Lung (tissue), 12 donors: ENCODE results near the gene ZMYND15. TPM values are rescaled to one million over a fixed set of nuclear protein-coding genes. Genes with fewer than 3 reads are reported as not detected.

Source experiments
- ATAC-seq: fragments of 200-7000 bp; cut with Tn5 transposase; one replicate; pipeline ENCODE4 v1.9.1; 2020; ENCODE audit warnings: moderate number of reproducible peaks; ENCODE audit not compliant: insufficient read depth, low FRiP score
- DNase-seq, 3 donors: peaks; one replicate each; pipeline ENCODE4 v3.0.0-alpha.2; 2013 to 2017
- H3K27ac ChIP-seq, 2 donors: one replicate each; pipeline ENCODE4 v1.5.1; 2013; ENCODE audit warnings: mild to moderate bottlenecking in 2 of 2, moderate library complexity in 2 of 2, control low read depth in 1 of 2, inconsistent platforms in 1 of 2, low read depth in 1 of 2, low read length in 1 of 2
- H3K27me3 ChIP-seq, 3 donors: one replicate each; pipeline ENCODE4 v1.5.1; 2013; ENCODE audit warnings: low read length in 2 of 3; ENCODE audit not compliant: control insufficient read depth in 3 of 3, insufficient read depth in 3 of 3
- H3K36me3 ChIP-seq, 4 donors: one replicate each; pipeline ENCODE4 v1.5.1; 2013; ENCODE audit warnings: low read length in 4 of 4, mild to moderate bottlenecking in 1 of 4, moderate library complexity in 1 of 4; ENCODE audit not compliant: control insufficient read depth in 4 of 4, insufficient read depth in 4 of 4
- H3K4me1 ChIP-seq, 5 donors: one replicate each; pipeline ENCODE4 v1.5.1; 2013; ENCODE audit warnings: low read length in 5 of 5, mild to moderate bottlenecking in 2 of 5, moderate library complexity in 1 of 5; ENCODE audit not compliant: control insufficient read depth in 5 of 5, insufficient read depth in 5 of 5
- H3K4me3 ChIP-seq: one replicate; pipeline ENCODE4 v1.5.1; 2013; ENCODE audit warnings: mild to moderate bottlenecking, control low read depth, moderate library complexity
- H3K9ac ChIP-seq, 2 donors: one replicate each; pipeline ENCODE4 v1.5.1; 2013; ENCODE audit warnings: low read length in 2 of 2, control low read depth in 1 of 2; ENCODE audit not compliant: insufficient read depth in 1 of 2
- H3K9me3 ChIP-seq, 4 donors: one replicate each; pipeline ENCODE4 v1.5.1; 2013; ENCODE audit warnings: low read length in 3 of 4, mild to moderate bottlenecking in 1 of 4, moderate library complexity in 1 of 4; ENCODE audit not compliant: control insufficient read depth in 4 of 4, insufficient read depth in 3 of 4
- CTCF ChIP-seq: IDR thresholded peaks from 2 replicates; pipeline ENCODE4 v1.5.1; 2012; ENCODE audit warnings: mild to moderate bottlenecking; ENCODE audit errors: control extremely low read depth, extremely low read depth
- WGBS, 2 donors: extraction: QIAGEN DNeasy Blood & Tissue Kit; methylation state at CpG; one replicate each; pipeline ENCODE4 v1.1.7; 2013; 5-methylcytosine and 5-hydroxymethylcytosine counted together
- polyA plus RNA-seq, 2 donors: library from polyadenylated mRNA; stranded (reverse); fragments of 200-250 nt; gene quantifications; one replicate each; pipeline ENCODE4 v1.2.1, GENCODE V29; 2013
- total RNA-seq, 2 donors: library from RNA; depleted of rRNA in 1 of 2; stranded (reverse); fragments of >200 nt in 1 of 2; gene quantifications; one replicate each; pipeline ENCODE4 v1.2.1, GENCODE V29; 2014 to 2021
- donor health status: control.
- donor health status: control.
- donor health status: Bipolar disorder and iron deficiency.
- donor health status: healthy.
- donor health status: DM: yes; HTN: yes; CAD: no.

Gene ZMYND15
- total and polyA plus RNA-seq, 4 donors, result 2.3 to 9.7 (median 7.8) TPM

GRCh38 chr17:4716081-4716480 lies 23.6 kb upstream of the ZMYND15 start:
- WGBS, 2 donors, result 94 to 96% methylated on average over 10 of the region's 10 CpGs
- Histone ChIP-seq H3K27me3 (no peaks in the 10 kb centered on the region), H3K4me1 (peaks cover 0 to 12% (median 4%) of the 10 kb centered on the region in 5 donors), H3K27ac (no peak overlapping the region), H3K4me3 (no peak overlapping the region), H3K9me3 (no peaks in the 10 kb centered on the region), H3K36me3 (peaks cover 0 to 47% (median 5%) of the 10 kb centered on the region in 4 donors), H3K9ac (no peak overlapping the region)
- no peak for TF ChIP-seq CTCF
- DNase-seq (no peak), ATAC-seq (no peak)

GRCh38 chr17:4717791-4718190 lies 21.8 kb upstream of the ZMYND15 start:
- no peak for TF ChIP-seq CTCF
- Histone ChIP-seq H3K36me3 (peaks cover 0 to 47% (median 7%) of the 10 kb centered on the region in 4 donors), H3K4me1 (peaks cover 0 to 6% (median 0%) of the 10 kb centered on the region in 5 donors), H3K4me3 (no peak overlapping the region), H3K9ac (no peak overlapping the region), H3K27me3 (no peaks in the 10 kb centered on the region), H3K27ac (no peak overlapping the region), H3K9me3 (no peaks in the 10 kb centered on the region)
- WGBS, 2 donors, result 50 to 84% methylated on average over 17 of the region's 17 CpGs
- ATAC-seq, result no peak
- no peak for DNase-seq

- 97% methylated on average over 13 of the region's 13 CpGs for WGBS, 2 donors
- Histone ChIP-seq H3K27me3 (no peaks in the 10 kb centered on the region), H3K4me3 (no peak overlapping the region), H3K9me3 (no peaks in the 10 kb centered on the region), H3K27ac (no peak overlapping the region), H3K9ac (no peak overlapping the region), H3K4me1 (peaks cover 0 to 6% (median 0%) of the 10 kb centered on the region in 5 donors), H3K36me3 (peaks cover 0 to 47% (median 7%) of the 10 kb centered on the region in 4 donors)
- DNase-seq, result no peak
- no peak for ATAC-seq
- TF ChIP-seq CTCF, result no peak
Observed at GRCh38 chr17:4718276-4718675, 21.4 kb upstream of the ZMYND15 start.

GRCh38 chr17:4719146-4719545 lies 20.5 kb upstream of the ZMYND15 start:
- ATAC-seq (no peak), DNase-seq (no peak)
- 82 to 91% methylated on average over 10 of the region's 10 CpGs for WGBS, 2 donors
- H3K27ac ChIP-seq, result no peak overlapping the region
- H3K36me3 ChIP-seq, result peaks cover 0 to 47% (median 7%) of the 10 kb centered on the region in 4 donors
- no peak overlapping the region for H3K4me3 ChIP-seq
- no peaks in the 10 kb centered on the region for H3K9me3 ChIP-seq
- TF ChIP-seq CTCF, result no peak
- H3K4me1 ChIP-seq, result peaks cover 0 to 6% (median 0%) of the 10 kb centered on the region in 5 donors
- no peaks in the 10 kb centered on the region for H3K27me3 ChIP-seq
- no peak overlapping the region for H3K9ac ChIP-seq
